Measurements from ENCODE around the gene TNNT1.
A peak's percentile ranks its signal among the peaks of the same experiment; 100 is the strongest.

Gene TNNT1

GRCh38 chr19:55094456-55095259, 54.3 kb downstream of the TNNT1 start:
- FAIRE-seq (no peak), DNase-seq (ENCODE audit: insufficient read length, low spot score) (no peak)
- TF ChIP-seq, protein P1, sequence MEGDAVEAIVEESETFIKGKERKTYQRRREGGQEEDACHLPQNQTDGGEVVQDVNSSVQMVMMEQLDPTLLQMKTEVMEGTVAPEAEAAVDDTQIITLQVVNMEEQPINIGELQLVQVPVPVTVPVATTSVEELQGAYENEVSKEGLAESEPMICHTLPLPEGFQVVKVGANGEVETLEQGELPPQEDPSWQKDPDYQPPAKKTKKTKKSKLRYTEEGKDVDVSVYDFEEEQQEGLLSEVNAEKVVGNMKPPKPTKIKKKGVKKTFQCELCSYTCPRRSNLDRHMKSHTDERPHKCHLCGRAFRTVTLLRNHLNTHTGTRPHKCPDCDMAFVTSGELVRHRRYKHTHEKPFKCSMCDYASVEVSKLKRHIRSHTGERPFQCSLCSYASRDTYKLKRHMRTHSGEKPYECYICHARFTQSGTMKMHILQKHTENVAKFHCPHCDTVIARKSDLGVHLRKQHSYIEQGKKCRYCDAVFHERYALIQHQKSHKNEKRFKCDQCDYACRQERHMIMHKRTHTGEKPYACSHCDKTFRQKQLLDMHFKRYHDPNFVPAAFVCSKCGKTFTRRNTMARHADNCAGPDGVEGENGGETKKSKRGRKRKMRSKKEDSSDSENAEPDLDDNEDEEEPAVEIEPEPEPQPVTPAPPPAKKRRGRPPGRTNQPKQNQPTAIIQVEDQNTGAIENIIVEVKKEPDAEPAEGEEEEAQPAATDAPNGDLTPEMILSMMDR (IDR thresholded peaks at IDR 0.05; ENCODE audit: insufficient read depth, missing control alignments), result no peak

DNA sequence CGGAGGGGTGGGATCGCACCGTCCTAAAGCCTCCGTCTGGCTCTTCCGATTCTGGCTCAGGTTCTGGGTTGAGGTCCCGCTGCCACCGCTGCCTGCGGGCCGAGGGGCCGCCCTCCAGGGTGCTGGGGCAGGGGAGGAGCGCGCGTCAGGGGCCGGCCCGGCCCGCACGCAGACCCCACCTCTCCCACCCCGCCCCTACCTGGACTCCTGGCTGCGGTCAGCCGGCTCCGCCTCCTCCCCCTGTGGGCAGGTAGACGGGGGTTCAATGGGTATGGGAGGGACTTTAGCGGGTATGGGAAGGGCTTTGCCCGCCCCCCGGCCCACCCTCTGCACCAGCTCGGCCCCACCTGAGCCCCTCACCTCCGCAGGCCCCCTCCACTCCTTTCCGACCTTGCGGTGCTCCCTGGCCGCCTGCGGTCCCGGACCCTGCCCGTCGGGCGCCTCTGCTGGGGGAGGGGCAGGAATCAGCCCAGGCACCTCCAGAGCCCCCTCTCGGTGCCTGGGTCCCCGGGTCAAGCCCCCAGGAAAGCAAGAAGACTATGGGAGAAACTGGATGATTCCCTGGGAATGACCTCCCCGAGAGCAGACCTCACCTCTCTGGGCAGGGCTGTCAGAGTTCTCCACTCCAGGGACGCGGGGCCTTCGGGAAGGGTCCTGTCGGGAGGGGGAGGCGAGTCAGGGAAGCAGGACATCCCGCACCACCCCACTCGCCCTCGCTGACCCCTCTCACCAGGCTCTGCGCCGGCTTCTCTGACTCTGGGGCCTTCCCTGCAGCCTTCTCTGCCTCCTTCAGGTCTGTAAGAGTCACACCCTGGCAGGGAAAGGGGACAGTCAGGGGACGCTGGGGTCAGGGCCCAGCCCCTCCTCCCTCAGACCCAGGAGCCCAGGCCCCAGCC, 56.3 kb downstream of the TNNT1 start:
- no peak for FAIRE-seq
- TF ChIP-seq, protein P1 (IDR thresholded peaks at IDR 0.05; ENCODE audit: insufficient read depth, missing control alignments), result no peak

DNA sequence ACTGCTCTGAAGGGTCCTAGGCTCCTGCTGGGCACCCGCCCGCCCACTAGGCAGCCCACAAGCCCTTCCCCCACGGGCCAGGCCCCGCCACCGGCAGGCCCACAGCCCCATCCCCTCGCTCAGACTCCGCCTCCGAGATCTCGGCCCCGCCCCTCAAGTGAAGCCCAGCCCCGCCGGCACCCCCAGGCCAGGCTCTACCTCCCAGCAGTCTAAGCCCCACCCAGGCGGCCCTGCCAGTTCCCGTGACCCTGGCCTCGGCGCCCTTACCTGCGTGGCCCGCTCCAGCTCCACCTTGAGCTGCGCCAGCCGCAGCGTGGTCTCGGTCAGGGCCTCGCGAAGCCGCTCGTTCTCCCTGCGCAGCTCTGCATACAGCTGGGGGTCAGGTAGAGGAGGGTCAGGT, 57.1 kb downstream of the TNNT1 start:
- TF ChIP-seq, protein P1 (IDR thresholded peaks at IDR 0.05; ENCODE audit: insufficient read depth, missing control alignments), result no peak
- FAIRE-seq (no peak), DNase-seq (ENCODE audit: insufficient read length, low spot score) (no peak)

More for the DNA sequence above, 56.3 kb downstream of the TNNT1 start:
- no peak for DNase-seq (ENCODE audit: insufficient read length, low spot score)

- TF ChIP-seq, protein P1 (IDR thresholded peaks at IDR 0.05; ENCODE audit: insufficient read depth, missing control alignments), result no peak
- FAIRE-seq, result no peak
- DNase-seq (ENCODE audit: insufficient read length, low spot score), result peak; percentile 12
Measured at GRCh38 chr19:55091126-55091910, 57.7 kb downstream of the TNNT1 start.

GRCh38 chr19:55090564-55090963, 58.4 kb downstream of the TNNT1 start:
- FAIRE-seq (no peak), DNase-seq (ENCODE audit: insufficient read length, low spot score) (no peak)
- TF ChIP-seq, protein P1 (IDR thresholded peaks at IDR 0.05; ENCODE audit: insufficient read depth, missing control alignments), result no peak

DNA sequence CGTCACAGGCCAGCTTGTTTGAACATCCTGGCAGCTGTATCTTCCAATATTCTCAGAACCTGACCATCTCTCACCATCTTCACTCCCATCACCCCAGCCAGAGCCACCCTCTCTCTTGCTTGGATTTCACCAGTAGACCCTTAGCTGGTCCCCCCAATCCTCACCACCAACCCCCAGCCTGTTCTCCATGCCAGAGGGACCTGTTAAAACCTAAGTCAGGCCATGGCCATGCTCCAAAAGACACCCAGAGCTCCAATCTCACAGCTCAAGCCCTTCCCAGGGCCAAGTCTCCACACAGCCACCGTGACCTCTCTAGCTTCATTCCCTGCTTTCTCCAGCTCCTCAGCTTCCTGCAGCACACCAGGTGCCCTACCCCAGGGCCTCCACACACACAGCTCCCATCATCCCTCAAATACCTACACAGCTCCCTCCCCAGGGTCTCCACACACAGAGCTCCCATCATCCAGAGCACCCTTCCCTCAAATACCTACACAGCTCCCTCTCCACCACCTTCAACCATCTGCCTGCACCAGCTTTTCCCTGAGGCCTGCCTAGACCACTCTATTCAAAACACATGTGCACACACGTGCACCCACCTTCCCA, 59.6 kb downstream of the TNNT1 start:
- TF ChIP-seq, protein P1 (IDR thresholded peaks at IDR 0.05; ENCODE audit: insufficient read depth, missing control alignments), result no peak
- DNase-seq (ENCODE audit: insufficient read length, low spot score) (no peak), FAIRE-seq (no peak)

Measured in D721Med (cell line).